ENCODE data around the gene MYOC. TPM values are rescaled to one million over a fixed set of nuclear protein-coding genes. Genes with fewer than 3 reads are reported as not detected.

Gene MYOC
- total RNA-seq, 4 donors from 2014 or later = 10.5 to 47.8 (median 11.8) TPM

DNA sequence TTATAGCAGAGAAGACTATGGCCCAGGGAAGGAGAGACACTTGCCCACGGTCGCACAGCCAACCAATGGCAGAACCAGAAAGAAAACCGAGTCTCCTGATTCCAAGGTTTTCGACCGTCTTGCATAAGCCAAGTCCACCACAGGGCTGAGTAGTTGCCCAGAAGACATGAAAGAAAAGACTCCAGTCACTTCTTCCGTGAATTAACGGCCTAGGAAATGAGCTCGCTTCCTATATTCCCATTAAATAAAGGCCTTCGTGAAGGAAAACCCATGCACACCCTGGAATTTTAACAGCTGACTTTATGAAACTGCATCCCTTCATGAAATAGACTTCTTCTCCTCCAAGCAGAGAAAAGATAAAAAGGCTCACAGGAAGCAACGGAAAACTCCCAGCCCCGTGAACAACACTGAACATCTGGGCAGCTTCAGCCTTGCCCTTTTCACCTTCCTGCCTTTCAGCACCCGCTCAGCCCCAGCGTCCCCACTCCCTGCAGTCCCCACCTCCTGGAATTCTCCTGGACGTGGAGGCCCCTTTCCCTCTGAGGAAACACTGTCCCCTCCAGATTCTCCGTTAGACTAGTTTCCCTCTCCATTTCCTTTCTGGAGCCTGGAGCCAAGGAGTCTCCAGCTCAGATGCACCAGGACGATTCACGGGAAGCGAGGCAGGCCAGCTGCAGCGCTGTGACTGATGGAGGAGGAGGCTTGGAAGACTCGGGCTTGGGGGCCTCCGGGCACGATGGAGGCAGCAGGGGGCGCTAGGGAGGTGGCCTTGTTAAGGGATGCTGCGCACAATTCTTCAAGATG, 2.7 kb upstream of the MYOC start:
- TF ChIP-seq, protein P1, sequence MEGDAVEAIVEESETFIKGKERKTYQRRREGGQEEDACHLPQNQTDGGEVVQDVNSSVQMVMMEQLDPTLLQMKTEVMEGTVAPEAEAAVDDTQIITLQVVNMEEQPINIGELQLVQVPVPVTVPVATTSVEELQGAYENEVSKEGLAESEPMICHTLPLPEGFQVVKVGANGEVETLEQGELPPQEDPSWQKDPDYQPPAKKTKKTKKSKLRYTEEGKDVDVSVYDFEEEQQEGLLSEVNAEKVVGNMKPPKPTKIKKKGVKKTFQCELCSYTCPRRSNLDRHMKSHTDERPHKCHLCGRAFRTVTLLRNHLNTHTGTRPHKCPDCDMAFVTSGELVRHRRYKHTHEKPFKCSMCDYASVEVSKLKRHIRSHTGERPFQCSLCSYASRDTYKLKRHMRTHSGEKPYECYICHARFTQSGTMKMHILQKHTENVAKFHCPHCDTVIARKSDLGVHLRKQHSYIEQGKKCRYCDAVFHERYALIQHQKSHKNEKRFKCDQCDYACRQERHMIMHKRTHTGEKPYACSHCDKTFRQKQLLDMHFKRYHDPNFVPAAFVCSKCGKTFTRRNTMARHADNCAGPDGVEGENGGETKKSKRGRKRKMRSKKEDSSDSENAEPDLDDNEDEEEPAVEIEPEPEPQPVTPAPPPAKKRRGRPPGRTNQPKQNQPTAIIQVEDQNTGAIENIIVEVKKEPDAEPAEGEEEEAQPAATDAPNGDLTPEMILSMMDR (IDR thresholded peaks at IDR 0.05; ENCODE audit: low read depth) = no peak

DNA sequence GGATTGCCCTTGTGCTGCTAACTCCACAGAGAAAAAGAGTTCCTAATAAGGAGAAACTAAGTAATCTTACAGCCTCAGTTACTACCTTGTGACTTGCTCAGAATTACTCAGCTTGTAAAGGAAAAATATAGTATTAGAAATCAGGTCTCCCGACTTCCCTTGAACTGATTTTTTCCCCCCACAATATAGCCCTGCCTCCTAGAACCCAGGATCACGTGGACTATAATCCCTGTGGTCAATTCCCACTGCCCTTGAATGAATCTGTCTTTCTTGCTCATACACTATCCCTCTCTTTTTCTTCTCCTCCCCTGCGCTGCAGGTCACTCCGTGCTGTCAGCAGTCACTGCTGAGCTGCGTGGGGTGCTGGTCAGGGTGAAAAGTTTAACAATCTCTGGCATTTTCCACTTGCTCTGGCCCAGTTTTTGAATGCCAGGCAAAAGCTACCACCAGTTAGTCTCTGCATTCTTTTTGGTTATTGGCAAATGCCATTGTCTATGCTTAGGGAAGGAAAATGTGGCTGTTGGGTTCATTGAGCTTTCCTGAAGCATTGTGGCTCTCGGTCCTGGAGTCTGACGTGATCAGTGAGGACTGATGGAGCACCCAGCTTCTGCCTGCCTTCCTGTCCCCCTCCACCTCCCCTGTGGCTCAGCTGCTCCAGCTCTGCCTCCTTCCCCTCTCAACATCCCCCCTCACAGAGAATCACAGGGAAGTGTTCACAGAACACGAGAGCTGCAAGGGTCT, 1.9 kb upstream of the MYOC start:
- TF ChIP-seq, protein P1 (IDR thresholded peaks at IDR 0.05; ENCODE audit: low read depth) = no peak

DNA sequence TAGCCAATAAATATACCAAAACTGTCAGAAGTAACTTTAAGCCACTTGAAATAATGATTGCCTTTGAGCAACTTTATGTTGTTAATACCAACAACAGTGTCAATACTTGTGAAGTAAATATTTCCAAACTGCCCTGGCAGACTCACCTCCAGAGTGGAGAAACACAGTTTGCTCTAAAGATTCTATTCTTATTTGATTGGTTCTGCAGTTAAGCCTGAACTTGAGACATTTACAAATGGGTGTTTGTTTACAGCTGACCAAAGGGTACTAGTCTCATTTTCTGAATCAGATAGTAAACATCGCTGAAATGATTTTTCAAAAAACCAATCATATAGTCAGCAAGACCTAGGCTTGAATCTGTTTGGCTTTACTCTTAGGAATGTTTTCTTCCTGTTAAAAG, 1.3 kb upstream of the MYOC start:
- TF ChIP-seq, protein P1 (IDR thresholded peaks at IDR 0.05; ENCODE audit: low read depth) = no peak

DNA sequence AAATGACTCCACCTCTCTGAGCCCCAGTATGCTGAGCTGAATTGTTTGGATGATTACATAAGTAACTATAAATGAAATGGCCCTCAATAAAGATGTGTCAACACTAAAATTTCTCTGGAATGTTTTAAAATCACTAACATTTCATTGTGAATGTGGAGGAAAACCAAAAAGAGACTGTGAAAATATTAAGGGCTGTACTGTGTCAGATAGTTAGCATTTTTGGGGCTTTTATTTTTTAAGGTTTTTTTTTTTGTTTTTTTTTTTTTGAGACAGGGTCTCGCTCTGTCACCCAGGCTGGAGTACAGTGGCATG, 6.3 kb downstream of the MYOC start:
- TF ChIP-seq, protein P1 (IDR thresholded peaks at IDR 0.05; ENCODE audit: low read depth) = no peak

DNA sequence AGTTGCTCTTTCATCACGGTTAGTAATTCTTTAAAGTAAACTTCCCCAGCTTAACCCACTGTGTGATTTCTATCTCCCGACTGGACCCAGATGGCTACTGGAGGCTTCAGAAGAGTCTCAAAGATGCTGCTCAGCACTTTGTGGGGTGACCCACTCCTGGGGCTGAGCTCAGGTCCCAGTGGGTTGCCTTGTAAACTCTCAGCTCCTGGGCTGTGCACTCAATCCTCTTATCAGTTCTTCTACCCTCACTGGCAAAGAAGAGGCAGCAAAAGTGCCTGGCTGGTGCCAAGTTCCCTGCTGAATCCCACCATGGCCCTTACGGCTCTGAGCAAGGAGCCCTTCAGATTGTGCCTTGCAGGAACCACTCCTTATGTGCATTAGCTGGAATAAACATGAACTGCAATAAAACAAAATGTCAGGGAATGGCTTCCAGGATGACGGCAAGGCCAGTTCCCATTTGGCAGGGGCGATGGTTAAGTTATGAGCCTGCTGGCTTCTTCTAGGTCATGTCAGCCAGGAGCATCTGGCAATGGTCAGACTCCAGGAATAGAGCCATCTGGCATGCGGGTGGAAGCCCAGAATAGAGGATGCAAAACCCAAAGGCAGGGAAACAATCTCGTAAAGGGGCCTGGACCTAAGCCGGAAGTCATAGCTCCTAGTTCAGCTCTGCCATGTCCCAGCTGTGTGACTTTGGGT, 6.8 kb downstream of the MYOC start:
- TF ChIP-seq, protein P1 (IDR thresholded peaks at IDR 0.05; ENCODE audit: low read depth) = no peak

DNA sequence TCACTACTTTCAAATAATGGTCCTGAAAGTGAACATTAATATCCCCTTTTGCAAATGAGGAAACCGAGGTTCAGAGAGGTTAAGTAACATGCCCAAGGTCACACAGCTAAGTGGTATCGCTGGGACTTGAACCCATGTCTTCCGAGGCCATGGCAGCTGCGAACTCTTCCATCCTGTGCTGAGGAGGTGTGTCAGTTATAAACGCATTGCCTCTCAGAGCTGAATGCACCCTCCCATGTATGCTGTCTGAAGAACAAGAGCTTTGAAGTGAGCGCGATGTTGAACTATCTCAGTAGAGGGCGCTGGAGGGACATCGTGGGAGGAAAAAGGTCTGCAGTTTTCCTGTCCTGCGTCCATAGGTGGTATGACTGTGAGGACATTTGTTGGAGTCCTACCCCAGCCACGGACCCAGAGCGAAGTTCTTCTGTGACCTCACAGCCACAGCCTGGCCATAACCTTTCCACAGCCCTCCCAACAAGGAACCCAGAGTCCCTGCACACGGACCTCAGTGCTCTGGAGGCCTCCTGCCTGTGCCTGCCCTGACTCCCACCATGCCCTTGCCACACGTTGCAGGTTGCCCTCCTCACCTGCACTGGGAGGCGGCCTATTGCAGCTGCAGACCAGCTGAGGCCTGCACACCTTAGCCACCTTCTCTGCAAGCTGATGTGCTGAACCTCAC, 7.5 kb downstream of the MYOC start:
- TF ChIP-seq, protein P1 (IDR thresholded peaks at IDR 0.05; ENCODE audit: low read depth) = no peak
